Measurements from ENCODE around the gene GKAP1.
"Not testable (repeated sequence)": the region's sequence is repeated elsewhere in the genome, so short reads cannot be mapped to it uniquely, and the experiment has no call there.

Gene GKAP1

GRCh38 chr9:83706676-83707517 lies 110.7 kb downstream of the GKAP1 start:
- no peak for TF ChIP-seq ZFX (IDR thresholded peaks at IDR 0.05)
- TF ChIP-seq, protein P1, sequence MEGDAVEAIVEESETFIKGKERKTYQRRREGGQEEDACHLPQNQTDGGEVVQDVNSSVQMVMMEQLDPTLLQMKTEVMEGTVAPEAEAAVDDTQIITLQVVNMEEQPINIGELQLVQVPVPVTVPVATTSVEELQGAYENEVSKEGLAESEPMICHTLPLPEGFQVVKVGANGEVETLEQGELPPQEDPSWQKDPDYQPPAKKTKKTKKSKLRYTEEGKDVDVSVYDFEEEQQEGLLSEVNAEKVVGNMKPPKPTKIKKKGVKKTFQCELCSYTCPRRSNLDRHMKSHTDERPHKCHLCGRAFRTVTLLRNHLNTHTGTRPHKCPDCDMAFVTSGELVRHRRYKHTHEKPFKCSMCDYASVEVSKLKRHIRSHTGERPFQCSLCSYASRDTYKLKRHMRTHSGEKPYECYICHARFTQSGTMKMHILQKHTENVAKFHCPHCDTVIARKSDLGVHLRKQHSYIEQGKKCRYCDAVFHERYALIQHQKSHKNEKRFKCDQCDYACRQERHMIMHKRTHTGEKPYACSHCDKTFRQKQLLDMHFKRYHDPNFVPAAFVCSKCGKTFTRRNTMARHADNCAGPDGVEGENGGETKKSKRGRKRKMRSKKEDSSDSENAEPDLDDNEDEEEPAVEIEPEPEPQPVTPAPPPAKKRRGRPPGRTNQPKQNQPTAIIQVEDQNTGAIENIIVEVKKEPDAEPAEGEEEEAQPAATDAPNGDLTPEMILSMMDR (conservative IDR thresholded peaks at IDR 0.05): no peak
- peak overlapping the region; percentile 94 for H3K27ac ChIP-seq

DNA sequence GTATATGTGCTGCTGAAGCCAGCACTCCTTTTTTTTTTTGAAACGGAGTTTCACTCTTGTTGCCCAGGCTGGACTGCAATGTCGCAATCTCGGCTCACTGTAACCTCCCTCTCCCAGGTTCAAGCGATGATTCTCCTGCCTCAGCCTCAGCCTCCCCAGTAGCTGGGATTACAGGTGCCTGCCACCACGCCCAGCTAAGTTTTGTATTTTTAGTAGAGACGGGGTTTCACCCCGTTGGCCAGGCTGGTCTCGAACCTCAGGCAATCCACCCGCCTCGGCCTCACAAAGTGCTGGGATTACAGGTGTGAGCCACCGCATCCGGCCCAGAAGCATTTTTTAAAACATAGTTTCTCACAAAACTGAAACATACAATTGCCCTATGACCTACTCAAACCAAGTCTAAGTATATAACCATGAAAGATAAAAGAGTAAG lies 112.3 kb downstream of the GKAP1 start:
- not testable (repeated sequence) for H3K27ac ChIP-seq

DNA sequence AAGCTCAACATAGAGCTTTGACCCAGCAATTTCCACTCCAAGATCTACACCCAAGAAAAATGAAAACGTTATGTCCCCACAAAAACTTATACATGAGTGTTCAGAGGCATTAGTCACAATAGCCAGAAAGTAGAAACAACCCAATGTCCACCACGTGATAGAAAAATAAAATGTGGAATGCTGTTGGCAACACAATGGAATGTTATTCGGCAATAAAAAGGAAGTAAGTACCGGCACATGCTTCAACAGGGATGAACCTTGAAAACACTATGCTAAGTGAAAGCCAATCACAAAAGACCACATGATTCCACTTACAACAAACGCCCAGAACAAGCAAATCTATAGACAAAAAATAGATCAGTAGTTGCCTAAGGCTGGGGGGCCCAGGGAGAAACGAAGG lies 115.8 kb downstream of the GKAP1 start:
- TF ChIP-seq ZFX (IDR thresholded peaks at IDR 0.05): no peak
- TF ChIP-seq, protein P1 (conservative IDR thresholded peaks at IDR 0.05): no peak
- no peak overlapping the region for H3K27ac ChIP-seq

- H3K27ac ChIP-seq: no peak overlapping the region
- no peak for TF ChIP-seq ZFX (IDR thresholded peaks at IDR 0.05)
- TF ChIP-seq, protein P1 (conservative IDR thresholded peaks at IDR 0.05): no peak
Measured at GRCh38 chr9:83701286-83701685, 116.3 kb downstream of the GKAP1 start.

GRCh38 chr9:83699615-83700014 lies 118.0 kb downstream of the GKAP1 start:
- no peak overlapping the region for H3K27ac ChIP-seq
- no peak for TF ChIP-seq ZFX (IDR thresholded peaks at IDR 0.05)
- TF ChIP-seq, protein P1 (conservative IDR thresholded peaks at IDR 0.05): no peak

DNA sequence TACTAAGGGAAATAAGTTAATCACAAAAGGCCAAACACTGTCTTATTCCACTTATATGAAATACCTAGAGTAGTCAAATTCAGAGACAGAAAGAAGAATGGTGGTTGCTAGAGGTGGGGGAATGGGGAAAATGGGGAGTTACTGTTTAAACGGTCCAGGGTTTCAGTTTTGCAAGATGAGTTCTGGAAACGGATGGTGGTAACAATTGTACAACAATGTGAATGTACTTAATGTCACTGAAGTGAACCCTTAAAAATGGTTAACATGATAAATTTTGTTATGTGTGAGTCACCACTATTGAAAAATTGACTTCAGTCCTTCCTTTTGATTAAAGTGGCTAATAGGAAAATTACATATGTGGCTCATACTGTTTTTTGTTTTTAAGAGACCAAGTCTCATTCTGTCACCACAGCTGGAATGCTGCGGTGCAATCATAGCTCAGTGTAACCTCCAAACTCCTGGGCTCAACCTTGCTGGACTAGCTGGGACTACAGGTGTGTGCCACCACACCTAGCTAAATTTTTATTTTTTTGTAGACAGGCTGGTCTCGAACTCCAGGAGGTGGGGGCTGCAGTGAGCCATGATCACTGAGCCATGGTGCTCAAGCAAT lies 118.5 kb downstream of the GKAP1 start:
- TF ChIP-seq, protein P1 (conservative IDR thresholded peaks at IDR 0.05): no peak
- no peak for TF ChIP-seq ZFX (IDR thresholded peaks at IDR 0.05)
- H3K27ac ChIP-seq: no peak overlapping the region

DNA sequence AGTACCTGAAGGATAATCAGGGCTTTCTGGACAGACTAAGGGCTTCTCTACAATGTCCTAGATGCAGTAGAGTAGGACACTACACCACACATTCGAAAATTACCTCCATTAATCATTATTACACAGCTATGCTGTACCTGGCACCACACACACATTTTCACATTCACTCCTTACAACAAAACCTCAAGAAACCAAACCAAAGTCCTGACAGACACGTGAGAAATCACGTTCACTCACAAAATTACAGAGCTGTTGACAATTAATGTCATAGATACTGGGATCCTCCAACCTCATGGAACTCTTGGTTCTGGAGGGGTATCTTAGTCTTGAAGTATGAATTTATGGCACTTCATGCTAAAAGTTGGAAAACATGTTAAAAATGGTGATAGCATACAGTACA lies 126.1 kb downstream of the GKAP1 start:
- no peak for TF ChIP-seq ZFX (IDR thresholded peaks at IDR 0.05)
- TF ChIP-seq, protein P1 (conservative IDR thresholded peaks at IDR 0.05): no peak
- H3K27ac ChIP-seq: no peak overlapping the region

All from C4-2B (cell line).